OCI-LY3 (cell line): Measurements from ENCODE around the gene BCL7C.

Experiments used
- H2AFZ ChIP-seq: fragments of 200-600, 300-600 bp; shearing (Covaris generic); 2 replicates; pipeline ENCODE4 v1.6.0; 2014; ENCODE audit warnings: antibody characterized with exemption, low read depth, low read length
- H3K27ac ChIP-seq: fragments of 200-600, 300-600 bp; sonication (generic); 2 replicates; pipeline ENCODE4 v1.5.1; 2014; ENCODE audit warnings: mild to moderate bottlenecking, low read length, moderate library complexity, mixed read lengths
- H3K27me3 ChIP-seq: fragments of 200-600, 300-600 bp; sonication (generic); 2 replicates; pipeline ENCODE4 v1.6.1; 2014; ENCODE audit warnings: low read depth, low read length, mixed read lengths
- H3K36me3 ChIP-seq: fragments of 200-600, 300-600 bp; sonication (generic); replicated peaks from 2 replicates; pipeline ENCODE3; 2014; ENCODE audit warnings: low read depth, low read length, mixed read lengths
- H3K4me1 ChIP-seq: fragments of 300-600, 200-600 bp; sonication (generic); 2 replicates; pipeline ENCODE4 v1.6.1; 2014; ENCODE audit warnings: low read length, mixed read lengths
- H3K4me2 ChIP-seq: fragments of 200-600, 300-600 bp; sonication (generic); 2 replicates; pipeline ENCODE4 v1.6.1; 2014; ENCODE audit warnings: low read length, mixed read lengths
- H3K4me3 ChIP-seq: fragments of 300-600, 200-600 bp; sonication (generic); 2 replicates; pipeline ENCODE4 v1.5.1; 2014; ENCODE audit warnings: antibody characterized with exemption, mild to moderate bottlenecking, low read length, moderate library complexity
- H3K79me2 ChIP-seq: fragments of 300-600, 200-600 bp; shearing (Covaris generic); 2 replicates; pipeline ENCODE4 v1.6.1; 2014; ENCODE audit warnings: mild to moderate bottlenecking, low read length, mixed read lengths
- H3K9ac ChIP-seq: fragments of 300-600, 200-600 bp; shearing (Covaris generic); 2 replicates; pipeline ENCODE4 v1.6.0; 2014; ENCODE audit warnings: mild to moderate bottlenecking, low read length, moderate library complexity
- H3K9me3 ChIP-seq: fragments of 200-600, 300-600 bp; shearing (Covaris generic); 2 replicates; pipeline ENCODE4 v1.6.1; 2014; ENCODE audit warnings: low read length, mixed read lengths; ENCODE audit not compliant: insufficient read depth
- H4K20me1 ChIP-seq: fragments of 200-600, 300-600 bp; sonication (generic); 2 replicates; pipeline ENCODE4 v1.6.1; 2016; ENCODE audit warnings: low read length, mixed read lengths; ENCODE audit not compliant: insufficient read depth
- EZH2phosphoT487 ChIP-seq: fragments of 200-600 bp; shearing (Covaris generic); IDR thresholded peaks from 2 replicates; pipeline ENCODE4 v1.6.1; 2018; ENCODE audit warnings: antibody characterized with exemption, mixed run types, low read depth
- TF ChIP-seq, protein P1 (sequence below): fragments of 200-600, 300-600 bp; sonication (generic); IDR thresholded peaks from 2 replicates; pipeline ENCODE4 v1.5.1; 2014; ENCODE audit warnings: antibody characterized with exemption, low read length, low read depth

BCL7C gene

DNA sequence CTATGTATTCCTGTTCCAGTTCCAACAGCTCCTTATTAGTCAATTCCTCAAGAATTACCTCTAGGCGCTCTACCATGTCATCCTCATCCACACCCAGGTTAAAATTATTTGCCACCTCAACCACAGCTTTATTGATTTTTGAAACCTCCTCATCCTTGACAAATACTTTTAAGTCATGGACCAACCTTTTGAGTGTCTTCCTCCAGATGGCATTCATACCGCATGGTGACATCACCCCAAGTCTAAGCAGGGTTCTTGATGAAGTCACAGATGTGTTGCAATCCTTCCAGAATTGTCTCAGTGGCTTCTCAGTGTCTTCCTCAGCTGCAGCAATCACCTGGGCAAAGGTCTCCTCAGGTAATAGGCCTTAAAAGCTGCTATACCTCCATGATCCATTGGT is 40.1 kb downstream of the BCL7C start:
- no peak overlapping the region for H3K4me2 ChIP-seq

DNA sequence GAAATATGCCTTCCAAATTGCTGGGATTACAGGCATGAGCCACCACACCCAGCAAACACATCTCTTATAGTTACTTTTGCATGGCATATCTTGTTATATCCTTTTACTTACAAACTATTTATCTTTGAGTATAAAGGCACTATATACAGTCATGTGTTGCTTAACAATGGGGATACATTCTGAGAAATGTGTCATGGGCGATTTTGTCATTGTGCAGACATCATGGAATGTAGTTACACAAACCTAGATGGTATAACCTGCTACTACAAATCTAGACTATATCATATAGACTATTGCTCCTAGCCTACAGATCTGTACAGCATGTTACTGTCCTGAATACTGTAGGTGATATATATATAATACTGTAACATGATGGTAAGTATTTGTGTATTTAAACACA is 43.6 kb downstream of the BCL7C start:
- no peaks in the 10 kb centered on the region for H3K36me3 ChIP-seq
- no peak overlapping the region for H3K4me3 ChIP-seq
- H3K79me2 ChIP-seq = no peaks in the 10 kb centered on the region
- H3K9me3 ChIP-seq = no peaks in the 10 kb centered on the region
- H2AFZ ChIP-seq = no peak overlapping the region
- peaks cover 2% of the 10 kb centered on the region for H3K4me1 ChIP-seq
- TF ChIP-seq, protein P1, sequence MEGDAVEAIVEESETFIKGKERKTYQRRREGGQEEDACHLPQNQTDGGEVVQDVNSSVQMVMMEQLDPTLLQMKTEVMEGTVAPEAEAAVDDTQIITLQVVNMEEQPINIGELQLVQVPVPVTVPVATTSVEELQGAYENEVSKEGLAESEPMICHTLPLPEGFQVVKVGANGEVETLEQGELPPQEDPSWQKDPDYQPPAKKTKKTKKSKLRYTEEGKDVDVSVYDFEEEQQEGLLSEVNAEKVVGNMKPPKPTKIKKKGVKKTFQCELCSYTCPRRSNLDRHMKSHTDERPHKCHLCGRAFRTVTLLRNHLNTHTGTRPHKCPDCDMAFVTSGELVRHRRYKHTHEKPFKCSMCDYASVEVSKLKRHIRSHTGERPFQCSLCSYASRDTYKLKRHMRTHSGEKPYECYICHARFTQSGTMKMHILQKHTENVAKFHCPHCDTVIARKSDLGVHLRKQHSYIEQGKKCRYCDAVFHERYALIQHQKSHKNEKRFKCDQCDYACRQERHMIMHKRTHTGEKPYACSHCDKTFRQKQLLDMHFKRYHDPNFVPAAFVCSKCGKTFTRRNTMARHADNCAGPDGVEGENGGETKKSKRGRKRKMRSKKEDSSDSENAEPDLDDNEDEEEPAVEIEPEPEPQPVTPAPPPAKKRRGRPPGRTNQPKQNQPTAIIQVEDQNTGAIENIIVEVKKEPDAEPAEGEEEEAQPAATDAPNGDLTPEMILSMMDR = no peak
- no peak for TF ChIP-seq EZH2phosphoT487
- H3K4me2 ChIP-seq = no peak overlapping the region
- H3K27me3 ChIP-seq = no peaks in the 10 kb centered on the region
- no peak overlapping the region for H3K9ac ChIP-seq
- no peak overlapping the region for H3K27ac ChIP-seq
- no peaks in the 10 kb centered on the region for H4K20me1 ChIP-seq

More for the DNA sequence above, 40.1 kb downstream of the BCL7C start:
- Histone ChIP-seq H4K20me1 (no peaks in the 10 kb centered on the region), H3K79me2 (no peaks in the 10 kb centered on the region), H3K9ac (no peak overlapping the region), H3K4me3 (no peak overlapping the region), H3K4me1 (no peaks in the 10 kb centered on the region), H2AFZ (no peak overlapping the region), H3K9me3 (no peaks in the 10 kb centered on the region), H3K36me3 (no peaks in the 10 kb centered on the region), H3K27ac (no peak overlapping the region), H3K27me3 (no peaks in the 10 kb centered on the region)
- TF ChIP-seq, protein P1 = no peak
- TF ChIP-seq EZH2phosphoT487 = no peak

DNA sequence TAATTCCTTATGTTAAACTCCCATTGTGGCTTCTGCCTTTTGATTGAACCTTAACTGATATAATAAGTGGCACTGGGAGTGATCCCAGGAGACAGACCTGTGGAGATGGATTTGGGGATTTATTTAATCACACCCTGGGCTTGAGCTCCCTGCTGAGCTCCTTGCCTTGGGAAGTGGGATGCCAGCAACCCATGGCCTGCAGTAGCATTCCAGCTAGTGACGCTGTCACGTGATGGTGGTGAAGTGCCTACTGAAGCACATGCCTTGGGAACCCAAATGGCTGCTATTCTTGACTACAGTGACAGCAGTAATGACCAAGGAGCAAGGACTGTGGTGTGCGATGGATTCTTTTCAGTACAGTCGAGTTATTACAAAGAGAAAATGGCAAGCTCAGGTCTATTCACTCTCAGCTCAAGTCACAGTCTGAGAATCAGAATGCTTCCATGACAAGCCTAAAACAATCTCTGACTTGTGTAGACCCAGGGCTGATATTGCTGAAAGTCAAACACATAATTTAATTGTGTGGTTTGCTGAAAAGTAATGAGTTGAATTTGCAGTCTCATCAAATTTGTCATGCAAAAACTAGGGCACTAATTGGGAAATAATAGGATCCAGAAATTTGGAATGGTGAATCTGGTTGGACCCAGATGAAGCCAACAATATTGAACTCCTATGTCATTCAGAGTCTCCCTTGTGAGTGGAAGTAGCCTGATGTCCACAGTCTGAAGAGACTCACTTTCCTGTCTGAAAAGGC is 47.1 kb downstream of the BCL7C start:
- no peaks in the 10 kb centered on the region for H3K27me3 ChIP-seq
- no peak overlapping the region for H3K9ac ChIP-seq
- H3K79me2 ChIP-seq = no peaks in the 10 kb centered on the region
- H3K27ac ChIP-seq = no peak overlapping the region
- peaks cover 7% of the 10 kb centered on the region for H3K4me1 ChIP-seq
- H3K4me3 ChIP-seq = no peak overlapping the region
- H3K36me3 ChIP-seq = no peaks in the 10 kb centered on the region
- H4K20me1 ChIP-seq = no peaks in the 10 kb centered on the region
- no peak overlapping the region for H2AFZ ChIP-seq
- no peaks in the 10 kb centered on the region for H3K9me3 ChIP-seq
- TF ChIP-seq, protein P1 = no peak
- no peak for TF ChIP-seq EZH2phosphoT487
- no peak overlapping the region for H3K4me2 ChIP-seq

DNA sequence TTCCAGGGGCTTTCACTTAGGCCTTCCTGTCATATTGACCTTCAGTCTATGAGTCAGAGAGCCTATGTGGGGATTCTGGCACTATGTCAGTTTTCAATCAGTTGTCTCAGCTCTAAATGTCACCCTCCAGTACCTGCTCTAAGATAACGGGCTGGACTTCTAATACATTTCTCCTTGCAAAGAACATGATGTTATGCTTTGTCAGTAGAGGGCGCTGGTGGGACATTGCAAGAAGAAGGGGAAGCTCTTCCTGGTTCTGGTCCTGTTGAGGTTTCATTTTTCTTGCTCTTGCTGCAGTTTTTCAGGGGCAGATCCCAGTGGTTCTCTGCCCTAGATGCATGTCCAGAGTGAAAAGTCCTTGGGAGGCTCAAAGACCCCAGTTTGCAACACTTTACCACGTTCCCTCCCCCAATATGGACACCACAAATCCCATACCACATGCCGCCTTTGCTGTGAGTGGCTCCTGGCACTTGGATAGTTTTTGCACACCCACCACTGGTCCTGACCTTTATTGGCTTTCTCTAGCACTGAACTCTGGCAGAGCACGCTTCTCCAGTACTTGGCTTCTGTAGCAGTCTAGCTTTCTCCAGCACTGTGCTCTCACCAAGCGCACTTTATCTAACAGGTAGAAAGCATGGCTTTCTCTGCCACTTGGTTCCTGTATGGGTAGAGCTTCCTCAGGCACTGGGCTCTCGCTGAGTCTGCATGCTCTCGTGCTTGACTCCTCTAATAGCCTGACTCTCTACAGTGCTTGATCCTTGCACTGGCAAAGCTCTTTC is 49.0 kb downstream of the BCL7C start:
- Histone ChIP-seq H3K79me2 (no peaks in the 10 kb centered on the region), H4K20me1 (no peaks in the 10 kb centered on the region), H3K36me3 (no peaks in the 10 kb centered on the region), H3K4me1 (peaks cover 7% of the 10 kb centered on the region), H2AFZ (peak overlapping the region; percentile 84), H3K27ac (no peak overlapping the region), H3K9me3 (no peaks in the 10 kb centered on the region), H3K27me3 (no peaks in the 10 kb centered on the region), H3K4me3 (peak overlapping the region; percentile 69), H3K9ac (peak overlapping the region; percentile 39), H3K4me2 (peak overlapping the region; percentile 86)
- TF ChIP-seq, protein P1 = peak; percentile 92
- no peak for TF ChIP-seq EZH2phosphoT487
